ENCODE data around the gene ASCL2.

The ASCL2 gene, protein sequence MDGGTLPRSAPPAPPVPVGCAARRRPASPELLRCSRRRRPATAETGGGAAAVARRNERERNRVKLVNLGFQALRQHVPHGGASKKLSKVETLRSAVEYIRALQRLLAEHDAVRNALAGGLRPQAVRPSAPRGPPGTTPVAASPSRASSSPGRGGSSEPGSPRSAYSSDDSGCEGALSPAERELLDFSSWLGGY

GRCh38 chr11:2270322-2271076 is at the start of gene ASCL2:
Gene ASCL2 (minus strand): TSS chr11:2270588. CDS start chr11:2270332, 256 bp downstream.
- no peak for DNase-seq

DNA sequence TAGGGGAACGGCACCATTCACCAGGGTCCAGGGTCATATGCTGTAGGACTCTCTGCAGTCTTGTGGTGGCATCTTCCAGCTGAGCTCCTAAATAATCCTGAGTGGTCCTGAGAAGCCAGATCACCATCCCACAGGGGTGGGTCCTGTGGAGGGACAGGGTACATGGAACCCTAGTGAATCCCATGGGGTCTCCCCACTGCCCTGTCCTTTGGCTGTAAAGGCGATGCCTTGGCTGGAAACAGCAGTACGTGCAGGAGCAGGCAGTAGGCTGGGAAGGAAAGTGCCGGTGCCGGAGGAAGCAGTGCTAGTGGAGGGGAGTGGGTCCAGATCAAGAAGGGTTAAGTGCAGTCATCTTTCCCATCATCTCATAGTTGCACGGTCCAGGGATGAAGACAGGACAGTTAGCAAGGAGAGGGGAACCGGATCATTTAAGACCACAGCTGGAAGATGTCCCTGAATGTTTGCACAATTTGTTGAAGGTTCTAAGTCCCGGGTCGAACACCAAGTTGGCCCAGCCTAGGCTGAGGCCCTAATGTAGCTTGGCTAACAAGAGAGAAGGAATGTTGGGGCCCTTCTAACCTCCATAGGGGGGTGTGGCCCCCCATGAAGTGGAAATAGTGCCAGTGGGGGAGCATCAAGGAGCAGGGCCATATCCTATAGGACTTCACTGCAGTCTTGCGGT is 49.5 kb upstream of the ASCL2 start:
- no peak for DNase-seq

GRCh38 chr11:2318707-2319106 is 48.3 kb upstream of the ASCL2 start:
- DNase-seq: no peak

DNA sequence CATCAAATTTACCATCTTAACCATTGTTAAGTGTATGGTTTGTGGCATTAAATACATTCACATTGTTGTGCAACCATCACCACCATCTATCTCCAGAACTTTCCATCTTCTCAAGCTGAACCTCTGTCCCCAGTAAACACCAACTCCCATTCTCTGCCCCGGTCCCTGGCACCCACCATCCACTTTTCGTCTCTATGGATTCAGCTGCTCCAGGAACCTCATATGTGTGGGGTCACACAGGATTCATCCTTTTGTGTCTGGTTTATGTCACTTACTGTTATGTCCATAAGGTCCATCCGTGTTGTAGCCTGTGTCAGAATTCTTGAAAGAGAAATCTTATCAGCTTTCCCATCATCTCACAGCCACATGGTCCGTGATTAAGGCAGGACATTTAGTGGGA is 47.7 kb upstream of the ASCL2 start:
- no peak for DNase-seq

DNA sequence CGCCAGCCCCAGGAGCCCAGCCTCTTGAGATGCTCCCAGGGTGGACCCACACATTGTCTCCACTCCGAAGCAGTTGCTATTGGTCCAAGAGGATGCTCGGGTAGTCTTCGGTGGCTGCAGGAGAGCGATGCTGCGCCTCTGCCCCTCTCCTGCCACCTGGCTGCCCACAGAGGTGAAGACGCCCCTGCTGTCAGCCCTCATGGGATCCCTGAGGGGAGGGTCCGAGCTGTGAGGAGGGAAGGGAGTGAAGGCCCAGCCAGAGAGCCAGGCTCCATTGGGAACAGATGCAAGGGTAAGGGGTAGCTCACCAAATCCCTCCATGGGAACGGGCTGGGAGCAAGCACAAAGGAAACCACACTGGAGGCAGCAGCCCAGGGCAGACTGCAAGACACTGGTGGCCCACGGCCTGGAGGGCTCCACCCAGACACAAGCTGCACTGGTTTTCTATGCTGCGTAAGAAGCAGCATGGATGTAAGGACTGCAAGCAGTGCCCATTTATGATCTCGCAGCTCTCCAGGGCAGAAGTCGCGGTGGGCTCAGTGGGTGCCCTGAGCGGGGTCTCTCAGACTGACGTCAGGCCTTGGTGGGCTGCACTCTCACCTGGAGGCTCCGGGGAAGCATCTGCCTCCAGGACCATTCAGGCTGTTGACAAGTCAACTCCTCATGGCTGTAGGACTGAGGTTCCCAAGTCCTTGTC is 47.1 kb upstream of the ASCL2 start:
- no peak for DNase-seq

DNA sequence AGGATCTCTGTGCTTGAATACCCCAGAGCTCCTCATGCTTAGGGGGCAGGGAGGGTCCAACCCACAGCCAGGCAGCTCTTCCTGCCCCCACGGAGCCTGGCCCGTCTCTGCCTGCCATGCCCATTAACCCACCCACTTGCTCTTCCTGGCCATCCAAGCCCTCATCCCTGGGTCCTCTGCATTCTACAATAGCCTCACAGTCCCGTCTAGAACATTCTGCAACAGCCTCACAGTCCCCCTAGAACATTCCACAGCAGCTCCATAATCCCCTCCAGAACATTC is 46.5 kb upstream of the ASCL2 start:
- no peak for DNase-seq

DNA sequence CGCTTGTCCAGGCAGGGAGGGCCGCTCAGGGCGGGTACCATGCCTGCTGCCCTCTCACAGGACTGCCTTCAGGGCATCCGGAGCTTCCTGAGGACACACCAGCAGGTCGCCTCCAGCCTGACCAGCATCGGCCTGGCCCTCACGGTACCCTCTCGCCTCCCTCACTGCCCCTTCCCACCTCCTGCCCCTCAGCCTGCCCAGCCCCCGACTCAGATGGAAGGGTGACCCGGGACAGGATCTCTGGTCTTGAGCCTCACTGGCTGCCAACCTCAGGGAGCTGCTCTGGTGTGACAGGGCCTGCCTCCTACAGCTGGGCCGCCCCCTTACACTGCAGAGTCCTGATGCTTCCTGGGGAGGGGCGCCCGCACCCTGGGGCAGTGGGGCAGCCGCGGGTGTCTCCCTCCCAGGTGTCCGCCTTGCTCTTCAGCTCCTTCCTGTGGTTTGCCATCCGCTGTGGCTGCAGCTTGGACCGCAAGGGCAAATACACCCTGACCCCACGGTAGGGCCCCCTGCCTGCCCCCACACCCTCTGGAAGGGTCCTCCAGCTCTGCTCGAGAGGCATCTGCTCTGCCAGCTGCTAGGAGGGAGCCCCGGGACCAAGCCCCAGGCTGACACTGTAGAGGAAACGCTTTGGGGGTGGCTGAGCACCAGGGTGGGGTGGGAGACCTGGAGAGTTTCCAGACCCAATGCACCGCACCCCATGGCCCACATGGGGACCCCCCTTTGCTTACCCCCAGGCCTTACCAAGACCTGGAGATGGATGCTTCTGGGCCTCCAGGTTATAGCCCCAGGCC is 46.0 kb upstream of the ASCL2 start:
- DNase-seq: no peak

- DNase-seq: no peak
These were observed 45.2 kb upstream of the ASCL2 start for GRCh38 chr11:2315395-2316168.

GRCh38 chr11:2314525-2315394 is 44.4 kb upstream of the ASCL2 start:
- peak; percentile 72 for DNase-seq

DNA sequence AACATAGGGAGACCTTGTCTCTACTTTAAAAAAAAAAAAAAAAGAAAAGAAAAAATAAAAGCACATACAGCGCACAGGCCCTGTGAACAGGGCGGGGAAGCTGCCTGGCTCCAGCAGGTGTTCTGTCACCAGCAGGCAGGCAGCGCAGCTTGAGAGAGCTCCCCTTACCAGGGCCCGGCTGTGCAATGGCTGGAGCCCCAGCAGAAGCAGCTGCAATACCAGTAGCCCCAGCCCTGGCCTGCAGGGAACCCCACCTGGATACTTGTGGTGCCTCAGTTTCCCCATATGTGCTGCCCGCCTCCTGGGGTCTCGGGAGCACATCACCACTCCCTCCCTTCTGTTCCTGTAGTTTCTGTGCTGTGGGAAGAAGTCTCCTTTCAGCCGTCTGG is 43.7 kb upstream of the ASCL2 start:
- no peak for DNase-seq

DNA sequence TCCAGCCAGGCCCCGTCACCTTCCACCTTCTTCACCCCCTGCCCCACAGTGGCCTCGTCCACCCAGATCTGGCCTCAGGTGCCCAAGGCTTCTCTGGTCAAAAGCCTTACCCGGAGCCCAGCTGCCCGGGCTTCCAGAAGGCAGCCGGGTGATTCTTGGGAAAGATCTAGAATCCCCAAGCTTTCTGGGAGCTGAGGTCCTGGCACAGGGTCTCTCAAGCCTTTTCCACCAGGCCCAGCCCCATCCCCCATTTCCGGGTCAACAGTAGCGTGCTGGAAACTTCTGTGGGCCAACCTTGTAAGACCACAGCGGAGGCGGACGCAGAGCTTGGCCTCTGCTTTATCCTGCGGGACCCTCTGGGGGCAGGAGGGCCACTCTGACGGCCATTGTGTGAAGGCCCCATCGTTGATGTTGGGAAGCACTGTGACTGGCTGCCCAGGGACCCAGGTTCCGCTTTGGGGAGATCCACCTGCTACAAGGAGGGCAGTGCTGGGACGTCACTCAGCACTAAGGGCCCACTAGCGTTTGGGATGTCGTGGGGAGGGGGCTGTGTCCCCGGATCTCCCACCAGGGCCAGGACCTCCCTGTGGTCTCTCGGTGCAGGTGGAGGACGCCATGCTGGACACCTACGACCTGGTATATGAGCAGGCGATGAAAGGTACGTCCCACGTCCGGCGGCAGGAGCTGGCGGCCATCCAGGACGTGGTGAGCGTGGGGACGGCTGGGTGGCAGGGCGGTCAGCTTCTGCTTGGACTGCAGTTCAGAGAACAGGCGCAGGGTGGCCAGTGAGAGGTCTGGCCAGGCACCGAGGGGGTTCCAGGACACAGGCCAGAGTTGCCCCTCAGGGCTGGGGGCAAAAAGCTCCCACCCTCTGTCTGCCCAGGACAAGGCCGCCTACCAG is 42.9 kb upstream of the ASCL2 start:
- DNase-seq: no peak

GRCh38 chr11:2312232-2313042 is 42.0 kb upstream of the ASCL2 start:
- no peak for DNase-seq

GRCh38 chr11:2311353-2312133 is 41.2 kb upstream of the ASCL2 start:
- no peak for DNase-seq

DNA sequence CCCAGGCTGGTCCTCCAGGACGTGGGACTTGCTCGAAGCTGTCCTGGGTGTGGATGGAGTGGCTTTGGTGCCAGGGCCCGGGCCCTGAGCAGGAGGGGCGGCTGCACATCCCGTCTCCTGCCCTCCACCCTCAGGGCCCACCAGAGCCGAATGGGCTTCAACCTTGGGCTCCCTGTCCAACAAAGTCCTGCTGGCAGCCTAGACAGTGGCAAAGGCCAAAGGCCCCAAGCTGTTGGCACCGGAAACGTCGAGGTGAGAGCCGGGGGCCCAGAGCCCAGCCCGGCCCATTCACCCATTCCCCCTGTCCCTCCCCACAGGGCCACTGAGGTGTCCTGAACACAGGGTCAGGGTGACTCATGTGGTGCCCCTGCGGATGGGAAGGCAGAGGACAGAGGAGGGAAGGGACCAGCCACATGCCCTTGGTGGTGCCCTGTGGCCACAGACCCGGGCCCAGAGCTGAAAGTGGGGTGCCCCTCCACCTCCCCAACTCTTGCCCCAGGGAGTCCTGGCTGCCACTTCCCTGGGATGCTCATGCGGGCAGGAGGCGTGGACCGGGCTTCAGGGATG is 40.5 kb upstream of the ASCL2 start:
- no peak for DNase-seq

DNA sequence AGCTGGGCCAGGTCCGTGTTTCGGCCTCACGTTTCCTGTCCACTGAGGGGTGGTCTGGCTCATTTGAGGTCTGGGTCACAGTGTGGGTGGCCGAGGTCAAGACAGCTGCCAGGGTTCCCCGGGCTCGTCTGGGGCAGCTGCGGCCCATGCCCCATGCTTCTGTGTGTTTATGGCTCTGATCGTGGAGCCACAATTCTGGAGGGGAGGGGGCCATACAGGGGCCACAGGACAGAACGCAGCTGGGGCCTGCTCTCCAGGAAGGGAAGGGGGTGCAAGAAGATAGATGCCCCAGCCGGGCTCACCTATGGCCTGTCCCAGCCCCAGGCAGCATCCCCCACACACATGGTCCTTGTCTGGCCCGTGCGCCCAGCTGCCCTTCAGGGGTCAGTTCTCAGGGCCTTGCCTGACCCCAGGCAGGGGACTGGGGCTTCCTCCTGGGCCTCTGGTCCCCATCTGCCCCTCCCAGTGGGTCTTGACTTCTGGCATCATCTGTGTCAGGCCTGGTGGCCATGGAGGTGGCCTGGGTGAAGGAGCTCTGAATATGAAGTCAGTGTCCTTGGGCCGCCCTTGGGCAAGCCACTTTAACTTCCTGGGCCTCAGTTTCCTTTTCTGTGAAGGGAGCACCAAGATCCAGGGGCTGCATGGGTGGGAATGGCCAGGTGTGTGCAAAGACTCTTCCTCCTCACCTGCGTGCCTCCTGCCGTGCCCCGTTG is 39.8 kb upstream of the ASCL2 start:
- DNase-seq: no peak

- no peak for DNase-seq
These were observed 39.1 kb upstream of the ASCL2 start for GRCh38 chr11:2309251-2310072.

Measured in NCI-H345 (cell line).